Superior temporal gyrus (tissue), 1 donor: ENCODE results near the gene GRIN2C.
"Not testable (repeated sequence)": the region's sequence is repeated elsewhere in the genome, so short reads cannot be mapped to it uniquely, and the experiment has no call there.

Experiments used
- DNase-seq: peaks from one replicate; pipeline ENCODE4 v3.0.0-alpha.2; 2016; ENCODE audit errors: extremely low spot score

The GRIN2C gene

GRCh38 chr17:74879308-74879707 lies 19.6 kb upstream of the GRIN2C start:
- no peak for DNase-seq

GRCh38 chr17:74878658-74879057 lies 19.0 kb upstream of the GRIN2C start:
- DNase-seq: no peak

GRCh38 chr17:74877592-74878548 lies 18.2 kb upstream of the GRIN2C start:
- DNase-seq: no peak

GRCh38 chr17:74875977-74876593 lies 16.4 kb upstream of the GRIN2C start:
- no peak for DNase-seq

- DNase-seq: no peak
Observed at GRCh38 chr17:74875155-74875976, 15.7 kb upstream of the GRIN2C start.

- no peak for DNase-seq
Observed at GRCh38 chr17:74874615-74875037, 14.9 kb upstream of the GRIN2C start.

- DNase-seq: no peak
Observed at GRCh38 chr17:74873874-74874614, 14.4 kb upstream of the GRIN2C start.

- DNase-seq: peak; percentile 100
Observed at GRCh38 chr17:74873037-74873873, 13.6 kb upstream of the GRIN2C start.

GRCh38 chr17:74872313-74873036 lies 12.8 kb upstream of the GRIN2C start, which contains the start of gene FDXR:
Gene FDXR (minus strand): TSS chr17:74872994. CDS start chr17:74872944, 50 bp downstream.
- DNase-seq: no peak

- DNase-seq: no peak
Observed at GRCh38 chr17:74871356-74872076, 11.8 kb upstream of the GRIN2C start.

GRCh38 chr17:74870512-74870911 lies 10.8 kb upstream of the GRIN2C start:
- DNase-seq: no peak

GRCh38 chr17:74870028-74870427 lies 10.3 kb upstream of the GRIN2C start:
- not testable (repeated sequence) for DNase-seq

GRCh38 chr17:74868908-74869255 lies 9.2 kb upstream of the GRIN2C start:
- no peak for DNase-seq

GRCh38 chr17:74868251-74868907 lies 8.7 kb upstream of the GRIN2C start:
- no peak for DNase-seq

GRCh38 chr17:74866198-74866835 lies 6.6 kb upstream of the GRIN2C start:
- no peak for DNase-seq

GRCh38 chr17:74865504-74866197 lies 6.0 kb upstream of the GRIN2C start:
- DNase-seq: no peak

- DNase-seq: peak; percentile 92
Observed at GRCh38 chr17:74864866-74865395, 5.2 kb upstream of the GRIN2C start.
